ENCODE data around the gene C1QTNF5. TPM values are rescaled to one million over a fixed set of nuclear protein-coding genes. Genes with fewer than 3 reads are reported as not detected.

C1QTNF5 gene
- total RNA-seq, 1 experiment from 2014 or later: 0.33 TPM

- Mint-ChIP-seq H3K4me1 (peaks cover 58 to 67% of the 10 kb centered on the region in 2 experiments), H3K36me3 (ENCODE audit: insufficient read depth in 1 of 3, low read depth in 3 of 3) (0 out of 7 replicates have a peak, but pooled peaks cover 0 to 3% (median 0%) of the 10 kb centered on the region in 3 experiments), H3K27me3 (ENCODE audit: low read depth) (peaks cover 15% of the 10 kb centered on the region), H3K27ac (peak overlapping the region in 2 of 3 experiments; percentile 89 to 96; a peak in 4 of 7 replicates), H3K9me3 (no peaks in the 10 kb centered on the region; a peak in 1 of 5 replicates), H3K4me3 (peak overlapping the region; percentile 51 to 63; a peak in 4 of 5 replicates)
- no peak overlapping the region for H2AK5ac ChIP-seq (ENCODE audit: insufficient read length, low read length)
- no peak for DNase-seq
- H3K23ac ChIP-seq (ENCODE audit: insufficient read length, low read depth, low read length): no peak overlapping the region
- no peak overlapping the region for H2BK120ac ChIP-seq (ENCODE audit: low read depth, low read length, poor library complexity, severe bottlenecking)
- no peak overlapping the region for H3K27ac ChIP-seq (ENCODE audit: insufficient read length, low read depth, low read length)
- no peak overlapping the region for H3K18ac ChIP-seq (ENCODE audit: insufficient read length, low read depth, low read length)
- no peak overlapping the region for H3K9ac ChIP-seq (ENCODE audit: extremely low read depth, insufficient read length, low read length)
- peaks cover 3% of the 10 kb centered on the region; the same call in 1 of the 2 replicates for H3K4me1 ChIP-seq (ENCODE audit: insufficient read depth, low read length)
- H3K27me3 ChIP-seq (ENCODE audit: insufficient read depth, low read length): peaks cover 3% of the 10 kb centered on the region; the same call in 1 of the 2 replicates
- H3T11ph ChIP-seq (ENCODE audit: low read length): no peak overlapping the region
- no peaks in the 10 kb centered on the region for H3K9me3 ChIP-seq (ENCODE audit: control insufficient read depth, low read depth, low read length)
- H3K4ac ChIP-seq (ENCODE audit: low read depth, low read length): no peak overlapping the region
- no peak overlapping the region for H2BK20ac ChIP-seq (ENCODE audit: low read depth, low read length, poor library complexity, severe bottlenecking)
- no peak overlapping the region for H3K4me2 ChIP-seq (ENCODE audit: insufficient read depth, insufficient read length, low read length)
- H3K56ac ChIP-seq (ENCODE audit: insufficient read length, low read depth, low read length): no peak overlapping the region
- no peak overlapping the region for H2AFZ ChIP-seq (ENCODE audit: low read length)
- H3K79me2 ChIP-seq (ENCODE audit: insufficient read depth, low read length): no peaks in the 10 kb centered on the region
- H2BK12ac ChIP-seq (ENCODE audit: insufficient read length, low read depth, low read length): no peak overlapping the region
- no peak overlapping the region for H4K8ac ChIP-seq (replicated peaks; ENCODE audit: insufficient read length, low read depth, low read length)
- H4K20me1 ChIP-seq (ENCODE audit: control insufficient read depth, insufficient read depth, insufficient read length): no peaks in the 10 kb centered on the region
- peaks cover 15% of the 10 kb centered on the region for H3K23me2 ChIP-seq (ENCODE audit: insufficient read length, low read depth, low read length, poor library complexity, severe bottlenecking)
- H3K79me1 ChIP-seq (ENCODE audit: insufficient read depth, low read depth, low read length, poor library complexity, severe bottlenecking): no peaks in the 10 kb centered on the region
- no peak overlapping the region for H4K91ac ChIP-seq (ENCODE audit: insufficient read length, low read depth, low read length)
- no CpG with 5 or more reads among the region's 10 CpGs for WGBS (ENCODE audit: extremely low coverage, insufficient read length, low lambda C conversion rate)
- no peak for TF ChIP-seq CTCF (conservative IDR thresholded peaks at IDR 0.05)
- no peak overlapping the region for H4K5ac ChIP-seq (ENCODE audit: insufficient read length, low read depth, low read length)
- H3K14ac ChIP-seq (ENCODE audit: insufficient read depth, low read length): no peak overlapping the region
- no peak overlapping the region for H2BK15ac ChIP-seq (ENCODE audit: low read depth, low read length)
- H2BK5ac ChIP-seq (ENCODE audit: insufficient read length, low read length): no peak overlapping the region
These were observed 38.3 kb upstream of the C1QTNF5 start for GRCh38 chr11:119378851-119379465.

Data from H9 (cell line).